Natural killer cell (primary cell): ENCODE results near the gene SCGB2A2. TPM values are rescaled to one million over a fixed set of nuclear protein-coding genes. Genes with fewer than 3 reads are reported as not detected.

ENCODE experiments used
- ATAC-seq, 3 donors: fragments of 150-1000 bp in 2 of 3; fragments of 200-7000 bp in 1 of 3; cut with Tn5 transposase; 1 replicate in 1 of 3; 2 replicates in 2 of 3; pipeline ENCODE4 v1.10.0; 2021; ENCODE audit warnings: mild to moderate bottlenecking in 2 of 3, moderate library complexity in 2 of 3
- DNase-seq, 2 donors: peaks; one replicate each; pipeline versions ENCODE4 v3.0.0 to v3.0.0-alpha.2; 2013 to 2021; ENCODE audit warnings: mixed read lengths in 1 of 2
- H3K27ac ChIP-seq: one replicate; pipeline ENCODE4 v1.5.1; 2013; ENCODE audit warnings: mild to moderate bottlenecking, low read length
- H3K27me3 ChIP-seq: one replicate; pipeline ENCODE4 v1.6.1; 2013; ENCODE audit warnings: low read length; ENCODE audit not compliant: control insufficient read depth, insufficient read depth
- H3K36me3 ChIP-seq: one replicate; pipeline ENCODE4 v1.6.1; 2013; ENCODE audit warnings: low read length; ENCODE audit not compliant: control insufficient read depth, insufficient read depth
- H3K4me1 ChIP-seq: one replicate; pipeline ENCODE4 v1.6.1; 2013; ENCODE audit warnings: low read length; ENCODE audit not compliant: control insufficient read depth, insufficient read depth
- H3K4me3 ChIP-seq: one replicate; pipeline ENCODE4 v1.5.1; 2013; ENCODE audit warnings: low read length
- H3K9me3 ChIP-seq: one replicate; pipeline ENCODE4 v1.6.1; 2013; ENCODE audit warnings: low read length; ENCODE audit not compliant: control insufficient read depth, insufficient read depth
- H3K27ac Mint-ChIP-seq, 2 donors: one replicate each; pipeline ENCODE4 v1.8.0; 2022; ENCODE audit warnings: mild to moderate bottlenecking in 2 of 2, mixed read lengths in 2 of 2, moderate library complexity in 1 of 2
- H3K27me3 Mint-ChIP-seq, 2 donors: one replicate each; pipeline ENCODE4 v1.8.0; 2022; ENCODE audit warnings: low read depth in 2 of 2, mixed read lengths in 2 of 2
- H3K36me3 Mint-ChIP-seq: one replicate; pipeline ENCODE4 v1.8.0; 2022; ENCODE audit warnings: mixed read lengths
- H3K4me1 Mint-ChIP-seq, 2 donors: one replicate each; pipeline ENCODE4 v1.8.0; 2022; ENCODE audit warnings: mixed read lengths in 2 of 2
- H3K4me3 Mint-ChIP-seq: one replicate; pipeline ENCODE4 v1.8.0; 2022; ENCODE audit warnings: mild to moderate bottlenecking, moderate library complexity, mixed read lengths
- H3K9me3 Mint-ChIP-seq, 2 donors: one replicate each; pipeline ENCODE4 v1.8.0; 2022; ENCODE audit warnings: mixed read lengths in 2 of 2
- WGBS: methylation state at CpG from one replicate; pipeline ENCODE4 v1.1.7; 2013; ENCODE audit warnings: missing lambda C conversion rate; ENCODE audit not compliant: insufficient coverage; 5-methylcytosine and 5-hydroxymethylcytosine counted together
- intact Hi-C: fragments of 100-400 bp; cut with micrococcal nuclease; formaldehyde crosslinking; loops from one replicate; pipeline ENCODE4 v1.14.2; 2022
- total RNA-seq, 4 donors: library from RNA; stranded (reverse); fragments of 120-200 nt in 1 of 4; gene quantifications; one replicate each; pipeline versions ENCODE4 v1.2.3 to v1.2.4, GENCODE V29; 2013 to 2022
- TF ChIP-seq, protein P1 (sequence below): fragments of 200-600 bp; IDR thresholded peaks from one replicate; pipeline ENCODE4 v1.8.0; 2022; ENCODE audit warnings: antibody characterized with exemption

The SCGB2A2 gene
- total RNA-seq, 3 donors from 2014 or later (not counting 1 experiment from before 2014, with no cell fraction given) = not detected

DNA sequence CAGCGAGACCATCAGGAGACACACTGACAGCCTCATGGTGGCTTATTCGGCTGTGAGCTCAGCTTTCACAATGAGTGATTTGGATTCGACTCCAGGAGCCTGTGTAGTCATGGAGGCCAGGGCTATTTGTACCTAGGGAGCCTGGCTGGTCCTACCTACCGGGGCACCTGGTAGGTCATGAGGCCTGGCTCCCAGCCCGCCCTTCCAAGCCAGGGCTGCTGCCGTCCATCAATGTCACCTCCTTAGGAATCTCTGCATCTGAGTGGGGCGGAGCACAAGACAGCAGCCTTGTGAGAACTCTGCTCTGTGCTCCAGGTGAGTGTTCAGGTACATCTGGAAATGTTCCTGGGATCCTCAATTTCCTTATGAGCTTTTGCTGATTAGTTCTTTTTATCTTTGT, 29.0 kb downstream of the SCGB2A2 start, which contains the start of gene SCGB1D4:
Gene SCGB1D4, minus strand, starts transcription at position 101 of the 400 bp plus-strand sequence. Its CDS starts 65 bp downstream, at position 36.
- DNase-seq = no peak
- Histone ChIP-seq H3K9me3 (no peaks in the 10 kb centered on the region), H3K27ac (no peak within 1 kb of the TSS), H3K4me1 (no peaks in the 10 kb centered on the region), H3K36me3 (no peaks in the 10 kb centered on the region), H3K27me3 (peaks cover 5% of the 10 kb centered on the region), H3K4me3 (no peak within 1 kb of the TSS)
- 76% methylated on average over 7 of the region's 7 CpGs for WGBS
- intact Hi-C loops = no loop called here
- no peak for ATAC-seq
- H3K4me1 Mint-ChIP-seq = no peaks in the 10 kb centered on the region
- no peak within 1 kb of the TSS for H3K4me3 Mint-ChIP-seq
- H3K27me3 Mint-ChIP-seq = peaks cover 21 to 33% of the 10 kb centered on the region in 2 donors
- H3K27ac Mint-ChIP-seq = no peak within 1 kb of the TSS
- no peaks in the 10 kb centered on the region for H3K36me3 Mint-ChIP-seq
- TF ChIP-seq, protein P1, sequence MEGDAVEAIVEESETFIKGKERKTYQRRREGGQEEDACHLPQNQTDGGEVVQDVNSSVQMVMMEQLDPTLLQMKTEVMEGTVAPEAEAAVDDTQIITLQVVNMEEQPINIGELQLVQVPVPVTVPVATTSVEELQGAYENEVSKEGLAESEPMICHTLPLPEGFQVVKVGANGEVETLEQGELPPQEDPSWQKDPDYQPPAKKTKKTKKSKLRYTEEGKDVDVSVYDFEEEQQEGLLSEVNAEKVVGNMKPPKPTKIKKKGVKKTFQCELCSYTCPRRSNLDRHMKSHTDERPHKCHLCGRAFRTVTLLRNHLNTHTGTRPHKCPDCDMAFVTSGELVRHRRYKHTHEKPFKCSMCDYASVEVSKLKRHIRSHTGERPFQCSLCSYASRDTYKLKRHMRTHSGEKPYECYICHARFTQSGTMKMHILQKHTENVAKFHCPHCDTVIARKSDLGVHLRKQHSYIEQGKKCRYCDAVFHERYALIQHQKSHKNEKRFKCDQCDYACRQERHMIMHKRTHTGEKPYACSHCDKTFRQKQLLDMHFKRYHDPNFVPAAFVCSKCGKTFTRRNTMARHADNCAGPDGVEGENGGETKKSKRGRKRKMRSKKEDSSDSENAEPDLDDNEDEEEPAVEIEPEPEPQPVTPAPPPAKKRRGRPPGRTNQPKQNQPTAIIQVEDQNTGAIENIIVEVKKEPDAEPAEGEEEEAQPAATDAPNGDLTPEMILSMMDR = no peak
- H3K9me3 Mint-ChIP-seq = no peaks in the 10 kb centered on the region

DNA sequence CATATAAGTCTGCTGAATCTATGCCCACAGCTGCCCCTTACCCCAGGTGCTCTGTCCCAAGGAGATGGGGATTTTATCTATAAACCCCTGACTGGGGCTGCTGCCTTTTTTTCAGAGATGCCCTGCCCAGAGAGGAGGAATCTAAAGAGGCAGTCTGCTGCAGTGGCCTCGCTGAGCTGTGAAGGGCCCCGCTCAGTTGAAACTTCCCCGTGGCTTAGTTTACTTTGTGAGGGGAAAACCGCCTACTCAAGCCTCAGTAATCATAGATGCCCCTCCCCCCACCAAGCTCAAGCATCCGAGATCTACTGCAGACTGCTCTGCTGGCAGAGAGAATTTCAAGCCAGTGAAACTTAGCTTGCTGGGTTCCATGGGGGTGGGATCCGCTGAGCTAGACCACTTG, 36.3 kb downstream of the SCGB2A2 start:
- H3K27ac Mint-ChIP-seq = no peak overlapping the region
- H3K36me3 ChIP-seq = no peaks in the 10 kb centered on the region
- no peak overlapping the region for H3K27ac ChIP-seq
- H3K4me1 Mint-ChIP-seq = peaks cover 2 to 3% of the 10 kb centered on the region in 2 donors
- H3K27me3 ChIP-seq = no peaks in the 10 kb centered on the region
- DNase-seq (no peak), ATAC-seq (no peak)
- 53% methylated on average over 6 of the region's 6 CpGs for WGBS
- no peak overlapping the region for H3K4me3 Mint-ChIP-seq
- intact Hi-C loops = no loop called here
- H3K4me3 ChIP-seq = no peak overlapping the region
- H3K27me3 Mint-ChIP-seq = peaks cover 17 to 21% of the 10 kb centered on the region in 2 donors
- peaks cover 4% of the 10 kb centered on the region for H3K4me1 ChIP-seq
- no peaks in the 10 kb centered on the region for H3K36me3 Mint-ChIP-seq
- TF ChIP-seq, protein P1 = no peak
- H3K9me3 ChIP-seq = no peaks in the 10 kb centered on the region
- H3K9me3 Mint-ChIP-seq = no peaks in the 10 kb centered on the region

DNA sequence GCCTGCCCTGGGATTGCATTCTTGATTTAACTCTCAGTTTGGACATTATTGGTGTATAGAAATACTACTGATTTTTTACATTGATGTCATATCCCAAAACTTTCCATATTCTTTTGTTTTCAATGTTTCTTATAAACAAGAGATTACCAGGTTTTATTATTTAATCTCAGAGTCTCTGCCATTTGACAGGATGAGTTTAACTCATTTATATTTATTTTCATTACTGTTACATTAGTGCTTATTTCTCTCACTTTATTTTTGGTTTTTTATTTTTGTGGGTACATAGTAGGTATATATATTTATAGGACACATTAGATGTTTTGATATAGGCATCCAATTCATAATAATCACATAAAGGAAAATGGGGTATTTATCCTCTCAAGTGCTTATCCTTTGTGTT, 38.0 kb downstream of the SCGB2A2 start:
- H3K4me3 Mint-ChIP-seq = no peak overlapping the region
- H3K27me3 ChIP-seq = no peaks in the 10 kb centered on the region
- peaks cover 13% of the 10 kb centered on the region for H3K4me1 ChIP-seq
- H3K27me3 Mint-ChIP-seq = peaks cover 13 to 22% of the 10 kb centered on the region in 2 donors
- H3K27ac Mint-ChIP-seq = no peak overlapping the region
- no peaks in the 10 kb centered on the region for H3K9me3 ChIP-seq
- peaks cover 11 to 15% of the 10 kb centered on the region in 2 donors for H3K4me1 Mint-ChIP-seq
- TF ChIP-seq, protein P1 = no peak
- H3K27ac ChIP-seq = no peak overlapping the region
- no peaks in the 10 kb centered on the region for H3K36me3 Mint-ChIP-seq
- intact Hi-C loops = no loop called here
- no peak overlapping the region for H3K4me3 ChIP-seq
- no peaks in the 10 kb centered on the region for H3K9me3 Mint-ChIP-seq
- no peak for ATAC-seq
- no peak for DNase-seq
- H3K36me3 ChIP-seq = no peaks in the 10 kb centered on the region

DNA sequence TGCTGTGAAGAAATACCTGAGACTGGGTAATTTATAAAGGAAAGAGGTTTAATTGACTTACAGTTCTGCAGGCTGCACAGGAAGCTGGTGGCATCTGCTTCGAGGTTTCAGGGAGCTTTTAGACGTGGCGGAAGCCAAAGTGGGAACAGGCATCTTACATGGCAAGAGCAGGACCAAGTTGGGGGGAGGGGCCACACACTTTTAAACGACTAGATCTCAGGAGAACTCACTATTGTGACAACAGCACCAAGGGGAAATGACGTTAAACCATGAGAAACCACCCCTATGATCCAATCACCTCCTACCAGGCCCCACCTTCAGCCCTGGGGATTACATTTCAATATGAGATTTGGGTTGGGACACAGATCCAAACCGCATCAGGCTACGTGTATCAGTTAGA, 40.0 kb downstream of the SCGB2A2 start:
- TF ChIP-seq, protein P1 = no peak
- intact Hi-C loops = loop anchor here (5.0 kb wide), 1 partner anchor 138 kb away; no protein-coding TSS in a partner anchor
- H3K4me3 Mint-ChIP-seq = no peak overlapping the region
- 29% methylated on average over 5 of the region's 7 CpGs for WGBS
- Histone ChIP-seq H3K27me3 (peaks cover 3% of the 10 kb centered on the region), H3K9me3 (no peaks in the 10 kb centered on the region), H3K4me3 (no peak overlapping the region), H3K27ac (no peak overlapping the region), H3K4me1 (peaks cover 13% of the 10 kb centered on the region), H3K36me3 (no peaks in the 10 kb centered on the region)
- H3K27ac Mint-ChIP-seq = no peak overlapping the region
- no peak for ATAC-seq
- no peaks in the 10 kb centered on the region for H3K9me3 Mint-ChIP-seq
- peak in 1 of 2 donors; percentile 10 for DNase-seq
- peaks cover 20 to 27% of the 10 kb centered on the region in 2 donors for H3K27me3 Mint-ChIP-seq
- peaks cover 11 to 15% of the 10 kb centered on the region in 2 donors for H3K4me1 Mint-ChIP-seq
- H3K36me3 Mint-ChIP-seq = no peaks in the 10 kb centered on the region
